OCI-LY1 (cell line): ENCODE data around the gene GRID2.

Experiments used
- H2AFZ ChIP-seq: fragments of 200-600 bp; sonication (generic), shearing (Covaris generic); 2 replicates; pipeline ENCODE4 v1.6.0; 2014; ENCODE audit warnings: antibody characterized with exemption, mild to moderate bottlenecking, low read length
- H3F3A ChIP-seq: fragments of 200-600 bp; sonication (generic), shearing (Covaris generic); 2 replicates; pipeline ENCODE4 v1.6.0; 2014; ENCODE audit warnings: mild to moderate bottlenecking, antibody characterized with exemption, low read length, moderate library complexity; ENCODE audit not compliant: insufficient read depth
- H3K27ac ChIP-seq: fragments of 200-600 bp; sonication (generic); 2 replicates; pipeline ENCODE4 v1.5.1; 2014; ENCODE audit warnings: low read length, mixed run types, mild to moderate bottlenecking, low read depth; ENCODE audit not compliant: poor library complexity, severe bottlenecking
- H3K27me3 ChIP-seq: fragments of 200-600 bp; sonication (generic); 2 replicates; pipeline ENCODE4 v1.6.0; 2014; ENCODE audit warnings: antibody characterized with exemption, mild to moderate bottlenecking, low read length, moderate library complexity; ENCODE audit not compliant: insufficient read depth
- H3K36me3 ChIP-seq: fragments of 200-600 bp; sonication (generic); 2 replicates; pipeline ENCODE4 v1.6.1; 2014; ENCODE audit warnings: mild to moderate bottlenecking, antibody characterized with exemption, low read length, moderate library complexity, mixed read lengths; ENCODE audit not compliant: insufficient read depth
- H3K4me1 ChIP-seq: fragments of 200-600 bp; sonication (generic); 2 replicates; pipeline ENCODE4 v1.5.1; 2014; ENCODE audit warnings: mild to moderate bottlenecking, low read length, moderate library complexity; ENCODE audit not compliant: insufficient read depth, severe bottlenecking
- H3K4me2 ChIP-seq: fragments of 200-600 bp; sonication (generic), shearing (Covaris generic); 2 replicates; pipeline ENCODE4 v1.6.1; 2014; ENCODE audit warnings: low read length
- H3K4me3 ChIP-seq: fragments of 200-600 bp; sonication (generic); 2 replicates; pipeline ENCODE4 v1.5.1; 2014; ENCODE audit warnings: low read length, low read depth, mild to moderate bottlenecking, mixed read lengths; ENCODE audit not compliant: poor library complexity, severe bottlenecking
- H3K79me2 ChIP-seq: fragments of 200-600 bp; shearing (Covaris generic); 2 replicates; pipeline ENCODE4 v1.6.1; 2016; ENCODE audit warnings: mixed run types, low read length, mixed read lengths; ENCODE audit not compliant: insufficient read depth
- H3K9ac ChIP-seq: fragments of 200-600 bp; sonication (generic), shearing (Covaris generic); 2 replicates; pipeline ENCODE4 v1.6.1; 2014; ENCODE audit warnings: mild to moderate bottlenecking, low read length, mixed read lengths
- H3K9me2 ChIP-seq: fragments of 200-600 bp; sonication (generic), shearing (Covaris generic); 2 replicates; pipeline ENCODE4 v1.6.1; 2014; ENCODE audit warnings: low read depth, mild to moderate bottlenecking, low read length, mixed read lengths
- H3K9me3 ChIP-seq: fragments of 200-600 bp; shearing (Covaris generic); 2 replicates; pipeline ENCODE4 v1.6.1; 2014; ENCODE audit warnings: low read length, mixed read lengths
- H4K20me1 ChIP-seq: fragments of 200-600 bp; sonication (generic), shearing (Covaris generic); 2 replicates; pipeline ENCODE4 v1.6.0; 2016; ENCODE audit warnings: mild to moderate bottlenecking, low read length; ENCODE audit not compliant: insufficient read depth
- CTCF ChIP-seq: fragments of 200-600 bp; sonication (generic), shearing (Covaris generic); IDR thresholded peaks from 2 replicates; pipeline ENCODE4 v1.5.1; 2017; ENCODE audit warnings: mild to moderate bottlenecking, antibody characterized with exemption, low read length, moderate library complexity, mixed read lengths
- EZH2 ChIP-seq: fragments of 200-600 bp; sonication (generic), shearing (Covaris generic); IDR thresholded peaks from 2 replicates; pipeline ENCODE4 v1.8.0; 2017; ENCODE audit warnings: borderline replicate concordance, mixed run types, mild to moderate bottlenecking, antibody characterized with exemption, low read length, moderate library complexity, mixed read lengths

The GRID2 gene

GRCh38 chr4:93743635-93744034 lies 1439.9 kb downstream of the GRID2 start:
- no peaks in the 10 kb centered on the region for H3K4me1 ChIP-seq
- H3K27ac ChIP-seq, result no peak overlapping the region
- H3K9me2 ChIP-seq, result no peaks in the 10 kb centered on the region
- H3K9me3 ChIP-seq, result no peaks in the 10 kb centered on the region
- H3K4me3 ChIP-seq, result no peak overlapping the region
- H3K36me3 ChIP-seq, result no peaks in the 10 kb centered on the region
- TF ChIP-seq CTCF, result no peak
- no peak for TF ChIP-seq EZH2
- H4K20me1 ChIP-seq, result no peaks in the 10 kb centered on the region
- H2AFZ ChIP-seq, result no peak overlapping the region
- H3K27me3 ChIP-seq, result no peaks in the 10 kb centered on the region
- no peak overlapping the region for H3K9ac ChIP-seq
- H3K4me2 ChIP-seq, result no peak overlapping the region
- H3F3A ChIP-seq, result no peaks in the 10 kb centered on the region
- no peaks in the 10 kb centered on the region for H3K79me2 ChIP-seq

- no peaks in the 10 kb centered on the region for H4K20me1 ChIP-seq
- H3K9me3 ChIP-seq, result no peaks in the 10 kb centered on the region
- no peak overlapping the region for H3K4me2 ChIP-seq
- no peak overlapping the region for H3K4me3 ChIP-seq
- H3K4me1 ChIP-seq, result no peaks in the 10 kb centered on the region
- no peaks in the 10 kb centered on the region for H3K27me3 ChIP-seq
- TF ChIP-seq EZH2, result no peak
- no peak for TF ChIP-seq CTCF
- H3K9me2 ChIP-seq, result no peaks in the 10 kb centered on the region
- no peak overlapping the region for H3K9ac ChIP-seq
- no peaks in the 10 kb centered on the region for H3F3A ChIP-seq
- H2AFZ ChIP-seq, result no peak overlapping the region
- H3K36me3 ChIP-seq, result no peaks in the 10 kb centered on the region
- no peak overlapping the region for H3K27ac ChIP-seq
- H3K79me2 ChIP-seq, result no peaks in the 10 kb centered on the region
Measured at GRCh38 chr4:93744961-93745360, 1441.2 kb downstream of the GRID2 start.

GRCh38 chr4:93746031-93746430 lies 1442.3 kb downstream of the GRID2 start:
- TF ChIP-seq CTCF (no peak), EZH2 (no peak)
- Histone ChIP-seq H3K27ac (no peak overlapping the region), H3K9me3 (no peaks in the 10 kb centered on the region), H4K20me1 (no peaks in the 10 kb centered on the region), H3K79me2 (no peaks in the 10 kb centered on the region), H3K4me1 (no peaks in the 10 kb centered on the region), H3K4me2 (no peak overlapping the region), H2AFZ (no peak overlapping the region), H3K9ac (no peak overlapping the region), H3F3A (no peaks in the 10 kb centered on the region), H3K4me3 (no peak overlapping the region), H3K9me2 (no peaks in the 10 kb centered on the region), H3K27me3 (no peaks in the 10 kb centered on the region), H3K36me3 (no peaks in the 10 kb centered on the region)
